Panc1 (cell line): ENCODE data around the gene GPC1. TPM values are rescaled to one million over a fixed set of nuclear protein-coding genes. Genes with fewer than 3 reads are reported as not detected.

ENCODE experiments used
- ATAC-seq: fragments of 200-7000 bp; cut with Tn5 transposase; 2 replicates; pipeline ENCODE4 v1.9.1; 2020; ENCODE audit warnings: mild to moderate bottlenecking, moderate library complexity
- BruUV-seq: library from RNA; stranded (reverse); fragments of 400-500 nt; replicated peaks from 2 replicates; lab custom pipeline; 2021; lab: Mats Ljungman, UMichigan
- CTCF ChIA-PET: fragments of 300-600 bp; sonication (Branson Sonifier 250); formaldehyde crosslinking; loops from one replicate; lab custom pipeline; 2022; ENCODE audit warnings: antibody characterized with exemption; lab: Charles Lee
- POLR2A ChIA-PET: fragments of 300-600 bp; sonication (Branson Sonifier 250); formaldehyde crosslinking; loops from one replicate; lab custom pipeline; 2022; ENCODE audit warnings: antibody characterized with exemption; lab: Charles Lee
- DNase-seq: peaks from one replicate; pipeline ENCODE4 v3.0.0-alpha.2; 2010; ENCODE audit warnings: low read depth, low spot score
- H3K27ac ChIP-seq: 2 replicates; pipeline ENCODE4 v1.5.1; 2011; ENCODE audit warnings: mild to moderate bottlenecking, low read length, inconsistent platforms
- H3K27me3 ChIP-seq: fragments of 200-500 bp; sonication (Bioruptor generic); 2 replicates; pipeline ENCODE4 v1.6.0; 2014; ENCODE audit warnings: low read length, inconsistent platforms; ENCODE audit not compliant: control insufficient read depth, insufficient read depth
- H3K36me3 ChIP-seq: fragments of 200-500 bp; sonication (Bioruptor generic); 2 replicates; pipeline ENCODE4 v1.5.1; 2014; ENCODE audit warnings: inconsistent platforms, mild to moderate bottlenecking, low read length, moderate library complexity; ENCODE audit not compliant: control insufficient read depth, insufficient read depth
- H3K4me1 ChIP-seq: 2 replicates; pipeline ENCODE4 v1.5.1; 2011; ENCODE audit warnings: inconsistent platforms, mild to moderate bottlenecking, low read length, moderate library complexity; ENCODE audit not compliant: control insufficient read depth, insufficient read depth
- H3K4me3 ChIP-seq, 2 experiments: 2 replicates each; pipeline ENCODE4 v1.5.1; 2011 to 2012; ENCODE audit warnings: low read depth in 2 of 2, low read length in 2 of 2, mild to moderate bottlenecking in 2 of 2, inconsistent platforms in 1 of 2, moderate library complexity in 1 of 2
- H3K9me3 ChIP-seq: fragments of 200-500 bp; sonication (Bioruptor generic); 2 replicates; pipeline ENCODE4 v1.5.1; 2014; ENCODE audit warnings: low read depth, mild to moderate bottlenecking, inconsistent platforms, low read length, moderate library complexity; ENCODE audit not compliant: control insufficient read depth, insufficient read depth
- POLR2AphosphoS5 ChIP-seq: IDR thresholded peaks from 2 replicates; pipeline ENCODE4 v1.6.1; 2012; ENCODE audit warnings: mild to moderate bottlenecking, low read depth, low read length, moderate library complexity
- SIN3A ChIP-seq: IDR thresholded peaks from 2 replicates; pipeline ENCODE4 v1.6.1; 2012; ENCODE audit warnings: low read depth, mild to moderate bottlenecking, low read length, moderate library complexity, borderline replicate concordance; ENCODE audit not compliant: insufficient read depth
- TCF7L2 ChIP-seq: IDR thresholded peaks from 2 replicates; pipeline ENCODE4 v1.6.1; 2011; ENCODE audit warnings: mild to moderate bottlenecking, low read depth, low read length, inconsistent platforms
- in situ Hi-C: cut with HindIII; loops from 2 replicates; pipeline ENCODE4 v1.10.0; 2016; ENCODE audit warnings: low sequenced_read_pairs, low pct_unique_long_range_greater_than_20kb
- intact Hi-C: fragments of 100-400 bp; cut with micrococcal nuclease; formaldehyde crosslinking; loops from one replicate; pipeline ENCODE4 v1.10.0; 2022; ENCODE audit not compliant: unreplicated experiment
- total RNA-seq: library from RNA; stranded (reverse); gene quantifications from one replicate; pipeline ENCODE4 v1.2.1, GENCODE V29; 2021; ENCODE audit not compliant: unreplicated experiment
- TF ChIP-seq, protein P1 (sequence below), 2 experiments: IDR thresholded peaks; 2 replicates each; pipeline ENCODE4 v1.6.1; 2011 to 2012; ENCODE audit warnings: low read depth in 2 of 2, control low read depth in 1 of 2, low read length in 1 of 2, mild to moderate bottlenecking in 1 of 2, moderate library complexity in 1 of 2; ENCODE audit not compliant: insufficient read depth in 1 of 2
- TF ChIP-seq, protein P2 (sequence below): fragments of 450-650 bp; IDR thresholded peaks from 2 replicates; pipeline ENCODE4 v1.5.1; 2017; ENCODE audit warnings: mild to moderate bottlenecking

The GPC1 gene
- total RNA-seq, 1 experiment from 2014 or later: 88.7 TPM

GRCh38 chr2:240443891-240444301, 8.4 kb downstream of the GPC1 start:
- ATAC-seq (no peak), DNase-seq (no peak)
- H3K4me1 ChIP-seq: no peaks in the 10 kb centered on the region; the same call in 1 of the 2 replicates
- H3K36me3 ChIP-seq: no peaks in the 10 kb centered on the region
- ChIA-PET POLR2A (no interaction called here), CTCF (interaction anchor here (0.6 kb wide), 1 partner anchor 210 kb away, joined by 3 read pairs; no protein-coding TSS in a partner anchor)
- no peak overlapping the region for H3K4me3 ChIP-seq
- intact Hi-C loops: no loop called here
- BruUV-seq: no TSS peak
- no peak overlapping the region for H3K27ac ChIP-seq
- H3K27me3 ChIP-seq: no peaks in the 10 kb centered on the region
- in situ Hi-C loops: no loop called here
- H3K9me3 ChIP-seq: no peaks in the 10 kb centered on the region
- TF ChIP-seq POLR2AphosphoS5 (no peak), TCF7L2 (no peak)
- TF ChIP-seq, protein P1, sequence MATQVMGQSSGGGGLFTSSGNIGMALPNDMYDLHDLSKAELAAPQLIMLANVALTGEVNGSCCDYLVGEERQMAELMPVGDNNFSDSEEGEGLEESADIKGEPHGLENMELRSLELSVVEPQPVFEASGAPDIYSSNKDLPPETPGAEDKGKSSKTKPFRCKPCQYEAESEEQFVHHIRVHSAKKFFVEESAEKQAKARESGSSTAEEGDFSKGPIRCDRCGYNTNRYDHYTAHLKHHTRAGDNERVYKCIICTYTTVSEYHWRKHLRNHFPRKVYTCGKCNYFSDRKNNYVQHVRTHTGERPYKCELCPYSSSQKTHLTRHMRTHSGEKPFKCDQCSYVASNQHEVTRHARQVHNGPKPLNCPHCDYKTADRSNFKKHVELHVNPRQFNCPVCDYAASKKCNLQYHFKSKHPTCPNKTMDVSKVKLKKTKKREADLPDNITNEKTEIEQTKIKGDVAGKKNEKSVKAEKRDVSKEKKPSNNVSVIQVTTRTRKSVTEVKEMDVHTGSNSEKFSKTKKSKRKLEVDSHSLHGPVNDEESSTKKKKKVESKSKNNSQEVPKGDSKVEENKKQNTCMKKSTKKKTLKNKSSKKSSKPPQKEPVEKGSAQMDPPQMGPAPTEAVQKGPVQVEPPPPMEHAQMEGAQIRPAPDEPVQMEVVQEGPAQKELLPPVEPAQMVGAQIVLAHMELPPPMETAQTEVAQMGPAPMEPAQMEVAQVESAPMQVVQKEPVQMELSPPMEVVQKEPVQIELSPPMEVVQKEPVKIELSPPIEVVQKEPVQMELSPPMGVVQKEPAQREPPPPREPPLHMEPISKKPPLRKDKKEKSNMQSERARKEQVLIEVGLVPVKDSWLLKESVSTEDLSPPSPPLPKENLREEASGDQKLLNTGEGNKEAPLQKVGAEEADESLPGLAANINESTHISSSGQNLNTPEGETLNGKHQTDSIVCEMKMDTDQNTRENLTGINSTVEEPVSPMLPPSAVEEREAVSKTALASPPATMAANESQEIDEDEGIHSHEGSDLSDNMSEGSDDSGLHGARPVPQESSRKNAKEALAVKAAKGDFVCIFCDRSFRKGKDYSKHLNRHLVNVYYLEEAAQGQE (IDR thresholded peaks at IDR 0.05; ENCODE audit: insufficient read depth in 1 of 2, low read depth in 2 of 2, low read length in 1 of 2): no peak
- TF ChIP-seq, protein P2, sequence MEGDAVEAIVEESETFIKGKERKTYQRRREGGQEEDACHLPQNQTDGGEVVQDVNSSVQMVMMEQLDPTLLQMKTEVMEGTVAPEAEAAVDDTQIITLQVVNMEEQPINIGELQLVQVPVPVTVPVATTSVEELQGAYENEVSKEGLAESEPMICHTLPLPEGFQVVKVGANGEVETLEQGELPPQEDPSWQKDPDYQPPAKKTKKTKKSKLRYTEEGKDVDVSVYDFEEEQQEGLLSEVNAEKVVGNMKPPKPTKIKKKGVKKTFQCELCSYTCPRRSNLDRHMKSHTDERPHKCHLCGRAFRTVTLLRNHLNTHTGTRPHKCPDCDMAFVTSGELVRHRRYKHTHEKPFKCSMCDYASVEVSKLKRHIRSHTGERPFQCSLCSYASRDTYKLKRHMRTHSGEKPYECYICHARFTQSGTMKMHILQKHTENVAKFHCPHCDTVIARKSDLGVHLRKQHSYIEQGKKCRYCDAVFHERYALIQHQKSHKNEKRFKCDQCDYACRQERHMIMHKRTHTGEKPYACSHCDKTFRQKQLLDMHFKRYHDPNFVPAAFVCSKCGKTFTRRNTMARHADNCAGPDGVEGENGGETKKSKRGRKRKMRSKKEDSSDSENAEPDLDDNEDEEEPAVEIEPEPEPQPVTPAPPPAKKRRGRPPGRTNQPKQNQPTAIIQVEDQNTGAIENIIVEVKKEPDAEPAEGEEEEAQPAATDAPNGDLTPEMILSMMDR: no peak

- TF ChIP-seq SIN3A: no peak
- TF ChIP-seq, protein P2: no peak
- POLR2A ChIA-PET: no interaction called here
- intact Hi-C loops: no loop called here
- no peaks in the 10 kb centered on the region for H3K9me3 ChIP-seq
- DNase-seq (no peak), ATAC-seq (no peak)
- in situ Hi-C loops: no loop called here
- no TSS peak for BruUV-seq
- no peak overlapping the region for H3K4me3 ChIP-seq
- no peaks in the 10 kb centered on the region; the same call in none of the 2 replicates for H3K4me1 ChIP-seq
- no peak overlapping the region for H3K27ac ChIP-seq
- H3K36me3 ChIP-seq: no peaks in the 10 kb centered on the region
- no peaks in the 10 kb centered on the region for H3K27me3 ChIP-seq
- CTCF ChIA-PET: interaction anchor here (0.6 kb wide), 1 partner anchor 211 kb away, joined by 3 read pairs; no protein-coding TSS in a partner anchor
These were observed 9.0 kb downstream of the GPC1 start for GRCh38 chr2:240444464-240444863.
